NCI-H69 (cell line): ENCODE measurements around the gene MACROD2.
A peak's percentile ranks its signal among the peaks of the same experiment; 100 is the strongest.

ENCODE experiments used
- DNase-seq: peaks from one replicate; lab custom pipeline; 2025; lab: John Stamatoyannopoulos, UW

Gene MACROD2

GRCh38 chr20:15220009-15220656, 1224.8 kb downstream of the MACROD2 start:
- no peak for DNase-seq

GRCh38 chr20:15220778-15221565, 1225.7 kb downstream of the MACROD2 start:
- no peak for DNase-seq

- no peak for DNase-seq
These were observed 1227.4 kb downstream of the MACROD2 start for GRCh38 chr20:15222502-15223330.

- DNase-seq, result no peak
These were observed 1228.9 kb downstream of the MACROD2 start for GRCh38 chr20:15224199-15224598.

GRCh38 chr20:15227102-15227501, 1231.8 kb downstream of the MACROD2 start:
- DNase-seq, result no peak

- DNase-seq, result no peak
These were observed 1236.9 kb downstream of the MACROD2 start for GRCh38 chr20:15232243-15232642.

- DNase-seq, result no peak
These were observed 1240.3 kb downstream of the MACROD2 start for GRCh38 chr20:15235471-15236198.

- DNase-seq, result peak; percentile 84
These were observed 1241.5 kb downstream of the MACROD2 start for GRCh38 chr20:15236812-15237211.

- no peak for DNase-seq
These were observed 1244.4 kb downstream of the MACROD2 start for GRCh38 chr20:15239542-15240206.

GRCh38 chr20:15240801-15241200, 1245.5 kb downstream of the MACROD2 start:
- no peak for DNase-seq

GRCh38 chr20:15241681-15242080, 1246.4 kb downstream of the MACROD2 start:
- no peak for DNase-seq

- DNase-seq, result peak; percentile 27
These were observed 1247.5 kb downstream of the MACROD2 start for GRCh38 chr20:15242773-15243172.

GRCh38 chr20:15245896-15246295, 1250.6 kb downstream of the MACROD2 start:
- DNase-seq, result no peak

GRCh38 chr20:15248618-15249395, 1253.5 kb downstream of the MACROD2 start:
- no peak for DNase-seq

GRCh38 chr20:15251171-15251570, 1255.9 kb downstream of the MACROD2 start:
- peak; percentile 10 for DNase-seq

- no peak for DNase-seq
These were observed 1257.0 kb downstream of the MACROD2 start for GRCh38 chr20:15252304-15252703.

- DNase-seq, result no peak
These were observed 1258.1 kb downstream of the MACROD2 start for GRCh38 chr20:15253431-15253830.

- peak; percentile 65 for DNase-seq
These were observed 1261.6 kb downstream of the MACROD2 start for GRCh38 chr20:15256676-15257568.

GRCh38 chr20:15257569-15257870, 1262.2 kb downstream of the MACROD2 start:
- no peak for DNase-seq
